HG03135 (cell line): ENCODE measurements around the gene ADGRG3.

Source experiments
- ATAC-seq: cut with Tn5 transposase; IDR thresholded peaks from one replicate; pipeline ENCODE4 v1.9.1; 2021; ENCODE audit warnings: mild to moderate bottlenecking, moderate library complexity; ENCODE audit not compliant: unreplicated experiment

The ADGRG3 gene

DNA sequence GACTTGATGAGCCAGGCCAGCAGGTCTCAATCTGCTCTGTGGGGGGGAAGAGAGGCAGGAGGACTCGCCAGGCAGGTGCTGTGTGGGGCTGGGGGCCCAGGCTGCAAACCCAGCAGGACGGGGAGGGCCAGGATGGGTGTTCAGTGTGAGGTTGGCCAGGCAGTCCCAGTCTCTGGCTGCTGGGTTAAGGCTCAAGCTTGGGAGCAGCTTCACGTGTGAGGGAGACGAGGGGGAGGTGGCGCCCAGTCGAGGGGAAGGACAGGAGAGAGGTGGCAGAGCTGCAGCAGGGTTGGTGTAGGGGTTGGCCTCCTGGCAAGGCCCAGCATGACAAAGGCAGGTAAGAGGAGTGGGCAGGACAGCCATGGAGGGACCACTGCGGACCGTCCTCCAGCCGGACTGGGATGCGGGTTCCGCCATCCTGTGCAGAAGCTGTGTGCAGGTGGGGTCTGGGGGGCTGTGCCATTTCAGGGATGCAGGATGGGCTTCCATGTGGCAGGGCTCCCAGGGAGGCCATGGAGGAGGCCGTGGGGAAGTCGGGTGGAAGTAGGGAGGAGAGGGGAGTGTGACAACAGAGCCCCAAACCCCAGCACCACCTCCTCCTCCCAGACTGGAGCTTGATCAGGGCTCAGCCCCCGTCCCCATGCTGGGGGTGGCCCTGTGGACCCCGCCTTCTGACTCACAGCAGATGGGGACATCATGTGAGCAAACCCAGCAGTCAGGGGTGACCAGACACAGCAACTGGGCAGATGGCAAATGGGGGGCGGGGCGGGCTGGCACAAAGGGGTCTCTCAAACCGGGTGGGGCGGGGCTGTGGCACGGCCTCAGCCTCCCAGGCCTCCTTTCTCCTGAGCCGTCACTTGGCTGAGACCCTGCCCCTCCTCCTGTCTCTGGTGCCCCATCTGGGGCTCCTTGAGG lies 36.9 kb upstream of the ADGRG3 start:
- no peak for ATAC-seq

DNA sequence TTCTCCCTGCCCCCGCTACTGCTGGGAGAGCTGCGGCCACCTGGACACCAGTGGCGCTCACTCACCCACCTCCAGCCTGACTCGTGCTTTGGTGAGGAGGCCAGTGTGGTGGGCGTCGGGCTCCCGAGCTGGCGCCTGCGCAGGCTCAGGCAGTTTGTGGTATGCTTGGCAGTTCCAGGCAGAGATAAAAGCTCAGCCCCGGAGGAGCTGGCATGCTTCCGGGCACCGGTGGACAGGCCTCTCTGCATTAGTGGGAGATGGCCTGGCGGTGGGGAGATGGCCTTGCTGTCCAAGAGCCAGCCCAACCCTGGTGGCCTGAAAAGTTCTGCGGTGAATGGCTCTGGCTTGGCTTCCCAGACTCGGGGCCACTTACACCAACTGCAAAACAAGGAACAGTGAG lies 35.5 kb upstream of the ADGRG3 start:
- ATAC-seq, result no peak

DNA sequence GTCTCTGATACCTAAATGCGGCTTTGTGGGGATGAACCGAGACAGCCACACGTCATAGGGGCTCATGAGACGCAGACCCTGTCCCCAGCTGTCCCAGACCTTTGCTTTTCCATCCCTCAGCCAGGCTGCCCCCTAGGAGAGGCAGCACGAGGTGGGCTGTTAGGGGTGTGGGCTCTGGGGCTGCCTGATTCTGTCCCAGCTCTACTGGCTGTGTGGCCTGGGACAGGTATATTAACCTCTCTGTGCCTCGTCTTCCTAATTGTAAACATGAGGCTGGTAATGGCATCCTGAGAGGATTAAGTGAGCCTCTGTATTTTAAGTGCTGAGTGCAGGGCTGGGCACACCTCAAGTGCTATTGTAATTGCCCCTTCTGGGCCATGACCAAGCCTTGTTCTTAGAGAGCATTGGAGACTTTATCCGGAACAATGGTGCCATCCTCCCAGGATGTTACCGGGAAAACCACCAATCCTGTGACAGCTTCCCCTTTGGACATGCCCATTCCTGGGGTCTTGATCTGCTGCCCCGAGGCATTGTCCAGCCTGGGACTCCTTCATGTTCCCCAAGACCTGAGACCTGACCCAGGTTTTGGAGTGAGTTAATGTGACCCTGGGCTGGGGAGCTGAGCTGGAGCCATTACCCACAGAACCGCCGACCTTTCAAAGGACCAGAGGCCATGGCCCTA lies 34.6 kb upstream of the ADGRG3 start:
- ATAC-seq, result no peak

DNA sequence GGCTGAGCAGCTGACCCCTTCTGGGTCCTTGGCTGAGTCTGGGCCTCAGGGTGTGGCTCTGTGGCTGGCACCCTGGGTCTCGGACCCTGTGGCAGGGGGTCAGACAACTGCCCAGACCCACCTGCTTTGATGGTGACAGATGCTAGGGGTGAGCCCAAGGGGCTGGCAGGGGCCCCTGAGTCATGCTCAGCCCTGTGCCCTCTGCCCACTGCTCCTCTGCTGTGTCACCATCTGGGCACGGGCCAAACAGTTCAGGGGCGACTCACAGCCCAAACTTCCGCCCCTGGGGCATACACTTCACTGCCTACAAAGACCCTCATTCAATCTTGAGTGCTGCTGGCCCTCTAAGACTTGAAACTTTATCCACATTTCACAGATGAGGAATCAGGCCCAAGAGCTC lies 33.9 kb upstream of the ADGRG3 start:
- no peak for ATAC-seq

DNA sequence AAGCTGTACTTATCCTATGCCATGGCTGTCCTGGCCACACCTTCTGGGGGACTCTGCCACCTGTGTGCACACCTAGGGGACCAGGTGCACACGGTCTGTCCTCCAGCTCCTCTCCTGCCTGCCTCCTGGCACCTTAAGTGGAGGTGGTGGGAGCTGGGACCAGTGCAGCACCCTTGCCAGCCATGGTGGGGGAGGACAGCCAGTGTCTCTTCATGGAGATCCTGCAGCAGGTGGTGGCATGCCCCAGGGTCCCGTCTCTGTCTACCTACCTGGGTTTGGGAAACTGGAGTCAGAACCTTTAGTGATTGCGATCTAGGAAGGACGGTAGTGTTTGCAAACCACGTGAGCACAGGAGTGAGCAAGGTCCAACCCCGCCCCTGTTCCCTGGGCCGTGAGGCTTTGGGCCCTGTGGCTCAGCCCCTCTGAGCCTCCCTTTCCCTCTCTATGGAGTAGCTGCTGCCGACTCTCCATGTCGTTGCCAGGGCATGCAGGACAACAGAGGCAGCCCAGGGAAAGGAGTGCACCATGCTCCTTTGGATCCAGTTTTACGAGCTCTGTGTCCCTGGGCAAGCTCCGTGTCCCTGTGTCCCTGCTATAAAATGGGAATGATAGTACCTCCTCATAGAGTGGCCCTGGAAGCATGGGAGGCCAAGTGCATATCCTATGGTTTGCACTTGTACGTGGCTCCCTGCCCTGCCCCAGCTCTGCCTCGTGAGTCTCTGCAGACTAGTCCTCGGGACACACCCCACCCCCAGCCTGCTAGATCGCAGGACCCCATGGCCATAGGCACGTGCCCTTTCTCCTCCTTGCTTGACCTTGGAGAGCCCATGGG lies 32.6 kb upstream of the ADGRG3 start:
- no peak for ATAC-seq

DNA sequence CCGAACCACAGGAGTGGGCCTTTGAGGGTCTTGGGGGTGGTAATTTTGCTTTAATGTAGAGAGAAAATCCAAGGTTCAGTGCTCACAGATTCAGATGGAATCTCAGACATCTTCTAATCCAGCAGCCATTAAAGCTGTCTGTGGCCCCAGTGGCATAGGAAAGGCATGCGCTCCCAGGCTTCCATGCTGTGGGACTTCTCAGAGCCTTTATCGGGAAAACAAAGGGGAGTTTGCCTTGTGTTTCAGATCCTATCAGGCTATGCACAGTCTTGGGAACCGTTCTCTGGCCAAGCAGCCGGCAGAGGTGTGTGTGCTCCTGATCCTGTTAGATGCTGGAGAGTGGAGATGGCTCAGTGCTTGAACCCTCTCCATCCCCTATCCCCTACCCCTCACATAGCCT lies 31.9 kb upstream of the ADGRG3 start:
- ATAC-seq, result no peak

DNA sequence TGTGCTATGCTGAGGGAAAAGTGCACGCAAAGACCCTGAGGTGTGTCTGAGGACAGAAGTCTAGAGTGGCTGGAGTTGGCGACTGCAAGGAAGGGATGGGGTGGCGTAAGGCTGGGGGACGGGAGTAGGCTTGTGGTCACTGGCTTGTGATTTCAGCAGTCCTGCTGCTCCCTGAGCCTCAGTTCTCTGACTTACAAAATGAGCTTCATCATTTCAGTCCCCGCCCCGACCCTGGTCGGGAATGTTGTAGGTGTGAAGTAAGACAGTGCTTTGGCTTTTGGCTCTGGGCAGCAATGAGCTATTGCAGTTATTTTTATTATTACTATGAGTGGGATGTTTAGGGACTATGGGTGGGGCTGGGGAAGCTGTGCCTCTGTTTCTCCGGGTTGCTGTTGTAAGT lies 31.1 kb upstream of the ADGRG3 start:
- ATAC-seq, result no peak

- no peak for ATAC-seq
Observed at GRCh38 chr16:57637424-57637823, 30.7 kb upstream of the ADGRG3 start.

DNA sequence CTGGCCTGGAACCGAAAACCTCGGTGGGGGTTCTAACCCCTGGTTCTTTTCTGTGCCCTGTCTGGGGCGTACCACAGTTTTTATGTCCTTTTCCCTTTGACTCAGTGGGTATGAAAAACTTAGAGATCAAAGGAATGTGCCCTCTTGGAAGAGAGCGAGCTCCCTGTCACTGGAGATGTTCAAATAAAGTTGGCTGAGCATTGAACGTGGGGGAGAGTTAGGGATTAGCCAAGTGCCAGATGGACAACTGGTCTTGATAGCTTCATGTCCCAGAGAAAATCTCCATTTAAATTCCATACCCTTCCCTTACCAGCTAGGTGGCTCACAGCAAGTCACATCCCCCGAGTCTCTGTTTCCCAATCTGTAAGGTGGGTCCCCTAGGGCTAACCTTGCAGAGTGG lies 30.1 kb upstream of the ADGRG3 start:
- no peak for ATAC-seq

DNA sequence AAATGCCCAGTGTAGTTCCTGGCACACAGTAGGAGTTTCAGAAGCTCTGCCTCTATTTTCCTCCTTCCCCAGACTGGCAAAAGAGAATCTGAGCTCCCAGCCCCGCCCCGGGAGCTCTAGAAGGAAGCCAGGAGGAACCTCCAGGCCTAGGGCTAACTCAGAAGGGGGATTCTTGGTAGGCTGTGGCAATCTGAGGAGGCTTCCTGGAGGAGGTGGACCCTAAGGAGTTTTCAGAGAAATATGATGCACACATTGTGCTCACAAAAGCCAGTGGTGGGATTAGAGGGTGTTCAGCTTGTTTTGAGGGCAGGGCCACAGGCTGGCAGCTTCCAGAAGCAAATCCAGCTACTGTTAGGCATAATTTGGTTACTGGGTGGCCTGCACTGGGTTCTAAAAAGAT lies 29.7 kb upstream of the ADGRG3 start:
- ATAC-seq, result no peak

DNA sequence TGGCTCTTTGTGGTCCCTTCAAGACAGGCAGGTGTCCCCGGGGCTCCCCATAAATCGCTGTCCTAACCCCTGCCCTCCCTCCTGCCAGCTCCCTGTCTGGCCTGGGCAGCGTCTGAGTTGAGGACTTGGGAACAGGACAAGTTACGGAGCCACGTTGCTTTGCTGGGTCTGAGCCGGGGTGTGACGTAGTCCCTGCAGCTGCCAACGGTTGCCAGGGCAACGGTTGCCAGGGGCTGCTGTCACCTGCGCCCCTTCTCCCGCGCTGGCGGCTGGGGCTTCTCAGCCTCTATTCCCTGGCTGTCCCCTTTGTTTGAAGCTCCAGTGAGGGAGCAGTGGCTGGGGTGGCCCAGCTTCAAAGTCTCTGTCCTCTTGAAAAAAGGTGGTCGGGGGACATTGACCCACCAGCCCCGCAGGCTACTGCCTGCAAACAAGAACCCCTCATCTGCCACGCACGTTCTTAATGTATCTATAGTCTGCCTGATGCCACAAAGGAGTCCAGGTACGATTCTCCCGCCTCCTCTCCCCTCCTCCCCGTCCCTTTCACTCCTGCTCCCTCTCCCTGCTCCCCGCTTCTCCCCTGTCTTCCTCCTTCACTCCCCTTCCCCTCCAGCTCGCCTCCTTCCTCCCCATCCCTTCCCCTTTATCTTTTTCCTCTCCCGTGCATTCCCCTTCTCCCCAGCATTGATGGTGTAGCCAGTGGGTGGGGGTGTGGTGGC lies 28.8 kb upstream of the ADGRG3 start:
- ATAC-seq, result no peak

DNA sequence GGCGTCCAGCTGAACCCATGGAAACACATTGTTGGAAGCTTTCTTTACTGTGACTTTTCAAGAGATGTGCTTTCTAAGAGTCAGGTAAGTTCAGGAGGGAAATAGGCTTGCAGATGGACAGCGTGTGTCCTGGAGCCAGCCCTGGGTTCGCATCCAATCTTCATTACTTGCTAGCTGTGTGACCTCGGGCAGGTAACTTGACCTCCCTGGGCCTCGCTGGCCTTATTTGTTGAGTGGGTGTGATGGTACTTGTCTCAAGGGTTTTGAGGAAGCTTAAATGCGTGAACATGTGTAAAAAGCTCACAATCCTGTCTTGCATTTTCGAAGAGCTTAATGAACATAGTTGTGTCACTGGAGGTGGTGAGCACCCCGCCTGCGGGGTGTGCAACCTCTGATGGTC lies 27.9 kb upstream of the ADGRG3 start:
- no peak for ATAC-seq

DNA sequence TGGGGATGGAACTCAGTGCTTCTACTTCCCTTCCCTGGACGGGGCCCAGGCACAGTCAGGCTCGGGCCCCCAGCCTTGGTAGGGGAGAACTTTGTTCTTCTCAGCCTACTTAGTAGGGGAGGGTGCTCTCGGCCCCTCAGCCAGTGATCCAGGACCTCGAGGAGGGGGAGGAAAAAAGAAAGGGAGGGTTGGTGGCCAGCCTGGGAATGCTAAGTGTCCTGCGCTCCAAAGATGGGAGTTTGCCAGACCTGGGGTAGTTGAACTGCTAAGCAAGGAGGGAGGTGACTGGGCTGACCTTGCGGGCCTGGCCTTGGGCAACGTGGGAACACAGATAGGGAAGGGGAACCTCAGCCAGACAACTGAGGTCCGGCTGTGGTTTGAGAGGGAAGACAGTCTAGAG lies 27.5 kb upstream of the ADGRG3 start:
- no peak for ATAC-seq

DNA sequence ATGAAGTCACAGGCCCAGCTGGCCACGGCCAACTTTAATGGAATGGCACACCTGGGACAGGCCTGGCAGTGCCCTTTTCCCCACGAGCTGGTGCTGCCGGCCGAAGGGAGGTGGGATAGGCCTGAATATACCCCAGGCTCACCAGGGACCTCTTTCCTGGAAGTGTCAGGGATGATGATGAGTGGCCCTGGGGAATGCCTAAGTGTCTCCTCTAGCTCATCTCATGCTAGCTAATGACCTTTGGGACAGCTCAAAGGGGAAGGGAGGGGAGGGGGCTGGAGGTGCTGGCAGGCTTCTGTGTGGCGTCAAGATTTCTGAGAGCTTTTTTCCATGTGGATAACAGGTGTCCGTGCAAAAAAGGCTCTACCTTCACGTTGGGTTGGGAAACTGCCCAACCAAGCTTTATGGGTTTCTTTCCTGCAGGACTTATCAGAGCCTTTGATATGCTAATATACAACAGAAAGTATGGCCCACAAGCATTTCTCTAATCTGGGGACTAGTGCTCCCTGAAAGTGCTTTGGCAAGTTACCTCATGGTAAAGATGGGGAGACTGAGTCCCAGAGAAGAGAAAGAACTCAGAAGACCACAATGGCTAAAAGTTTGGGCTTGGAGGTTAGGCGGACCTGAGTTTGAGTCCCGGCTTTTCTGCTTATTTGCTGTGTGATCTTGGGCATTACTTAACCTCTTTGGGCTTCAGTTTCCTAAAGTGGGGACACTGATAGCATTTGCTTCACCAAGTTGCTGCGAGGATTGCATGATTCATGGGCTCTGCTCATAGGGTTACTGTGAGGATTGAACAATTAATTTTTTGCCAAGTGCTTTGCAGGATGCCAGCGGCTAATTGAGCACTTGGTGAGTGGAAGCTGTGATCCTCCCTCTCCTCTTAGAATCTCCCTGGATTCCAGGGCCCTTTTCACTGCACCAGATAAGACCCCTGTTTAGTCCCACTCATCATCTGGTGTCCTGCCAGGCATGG lies 25.7 kb upstream of the ADGRG3 start:
- no peak for ATAC-seq

- no peak for ATAC-seq
Observed at GRCh38 chr16:57643147-57643874, 24.8 kb upstream of the ADGRG3 start.

GRCh38 chr16:57643910-57644309 lies 24.2 kb upstream of the ADGRG3 start:
- ATAC-seq, result no peak

DNA sequence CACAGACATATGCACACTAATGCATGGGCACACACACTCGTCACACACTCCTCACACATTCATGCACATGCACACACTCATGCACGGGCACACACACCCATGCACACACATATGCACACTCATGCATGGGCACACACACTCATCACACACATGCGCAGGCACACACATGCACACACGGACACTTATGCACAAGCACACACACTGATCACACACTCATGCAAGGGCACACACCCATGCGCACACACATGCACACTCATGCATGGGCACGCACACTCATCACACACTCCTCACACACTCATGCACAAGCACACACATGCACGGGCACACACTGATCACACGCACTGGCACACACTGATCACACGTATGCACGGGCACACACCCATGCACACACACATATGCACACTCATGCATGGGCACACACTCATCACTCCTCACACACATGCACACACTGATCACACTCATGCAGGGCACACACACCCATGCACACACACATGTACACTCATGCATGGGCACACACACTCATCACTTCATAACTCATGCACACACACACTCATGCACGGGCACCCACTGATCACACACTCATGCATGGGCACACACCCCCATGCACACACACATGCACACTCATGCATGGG lies 23.6 kb upstream of the ADGRG3 start:
- ATAC-seq, result no peak

- ATAC-seq, result no peak
Observed at GRCh38 chr16:57645169-57645568, 22.9 kb upstream of the ADGRG3 start.
